ENCODE measurements around the gene PPY. TPM values are rescaled to one million over a fixed set of nuclear protein-coding genes. Genes with fewer than 3 reads are reported as not detected.
A peak's percentile ranks its signal among the peaks of the same experiment; 100 is the strongest.

PPY gene
- total RNA-seq, 2 experiments from 2014 or later, result not detected

GRCh38 chr17:43907998-43908721 is 34.1 kb downstream of the PPY start:
- peaks cover 32% of the 10 kb centered on the region for H3K4me1 ChIP-seq (ENCODE audit: insufficient read depth, low read length)
- peak overlapping the region; percentile 77 for H3K4me3 ChIP-seq (ENCODE audit: low read length)
- no peak overlapping the region for H3K27ac ChIP-seq (ENCODE audit: low read depth in 1 of 2, low read length in 2 of 2)
- H3K4me1 Mint-ChIP-seq (ENCODE audit: low read depth), result peaks cover 25% of the 10 kb centered on the region
- CTCF ChIA-PET, result interaction anchor here (1.4 to 2.0 kb wide), 2 partner anchors 10 to 36 kb away, joined by 6 read pairs; no protein-coding TSS in a partner anchor
- H3K27ac Mint-ChIP-seq, result no peak overlapping the region
- DNase-seq (peak; percentile 27 to 77 (median 53)), ATAC-seq (ENCODE audit: poor library complexity) (peak; percentile 52)
- POLR2A ChIA-PET, result interaction anchor here (1.4 kb wide), 1 partner anchor 19 kb away, joined by 5 read pairs; no protein-coding TSS in a partner anchor
- H3K36me3 Mint-ChIP-seq (ENCODE audit: low read depth), result no peaks in the 10 kb centered on the region
- H3K4me3 Mint-ChIP-seq, result peak overlapping the region; percentile 94
- no peaks in the 10 kb centered on the region for H3K36me3 ChIP-seq (ENCODE audit: insufficient read depth, low read length)
- no peaks in the 10 kb centered on the region for H3K9me3 Mint-ChIP-seq
- TF ChIP-seq CTCF (IDR thresholded peaks at IDR 0.05), result no peak
- no peaks in the 10 kb centered on the region for H3K9me3 ChIP-seq (ENCODE audit: control insufficient read depth in 1 of 2, insufficient read depth in 1 of 2, low read length in 2 of 2)
- H3K27me3 ChIP-seq (ENCODE audit: control insufficient read depth in 1 of 2, insufficient read depth in 2 of 2, low read length in 2 of 2), result peaks cover 15 to 31% of the 10 kb centered on the region in 2 experiments
- intact Hi-C loops (cut with DNase I, micrococcal nuclease), result no loop called here
- H3K27me3 Mint-ChIP-seq, result peaks cover 47% of the 10 kb centered on the region

- POLR2A ChIA-PET, result interaction anchor here (1.4 kb wide), 1 partner anchor 20 kb away, joined by 5 read pairs; no protein-coding TSS in a partner anchor
- H3K27me3 ChIP-seq (ENCODE audit: control insufficient read depth in 1 of 2, insufficient read depth in 2 of 2, low read length in 2 of 2), result peaks cover 15 to 33% of the 10 kb centered on the region in 2 experiments
Observed at GRCh38 chr17:43907425-43907981, 34.8 kb downstream of the PPY start, which contains the start of gene MPP2. TSS of gene MPP2 (minus strand) at chr17:43907536. CDS start at chr17:43904460, 3,076 bp downstream.

More at GRCh38 chr17:43907425-43907981, 34.8 kb downstream of the PPY start, which contains the start of gene MPP2:
- H3K9me3 ChIP-seq (ENCODE audit: control insufficient read depth in 1 of 2, insufficient read depth in 1 of 2, low read length in 2 of 2), result no peaks in the 10 kb centered on the region
- H3K4me1 Mint-ChIP-seq (ENCODE audit: low read depth), result peaks cover 25% of the 10 kb centered on the region
- DNase-seq, result peak; percentile 32 to 83 (median 53)
- H3K9me3 Mint-ChIP-seq, result no peaks in the 10 kb centered on the region
- H3K36me3 ChIP-seq (ENCODE audit: insufficient read depth, low read length), result no peaks in the 10 kb centered on the region
- H3K4me1 ChIP-seq (ENCODE audit: insufficient read depth, low read length), result peaks cover 32% of the 10 kb centered on the region
- H3K27me3 Mint-ChIP-seq, result peaks cover 48% of the 10 kb centered on the region
- H3K27ac Mint-ChIP-seq, result peak within 1 kb of the TSS; percentile 43
- peak within 1 kb of the TSS; percentile 94 for H3K4me3 Mint-ChIP-seq
- intact Hi-C loops (cut with DNase I, micrococcal nuclease), result no loop called here
- peak within 1 kb of the TSS; percentile 77 for H3K4me3 ChIP-seq (ENCODE audit: low read length)
- CTCF ChIA-PET, result interaction anchor here (2.0 kb wide), 1 partner anchor 10 kb away, joined by 6 read pairs; no protein-coding TSS in a partner anchor
- TF ChIP-seq CTCF (IDR thresholded peaks at IDR 0.05), result peak; percentile 24
- peak; percentile 56 for ATAC-seq (ENCODE audit: poor library complexity)
- H3K27ac ChIP-seq (ENCODE audit: low read depth in 1 of 2, low read length in 2 of 2), result peak within 1 kb of the TSS in 1 of 2 donors; percentile 29
- H3K36me3 Mint-ChIP-seq (ENCODE audit: low read depth), result no peaks in the 10 kb centered on the region
